GM21528 (cell line): Measurements from ENCODE around the gene CORO2A.
"Not testable (repeated sequence)": the region's sequence is repeated elsewhere in the genome, so short reads cannot be mapped to it uniquely, and the experiment has no call there.

Experiments used
- ATAC-seq: cut with Tn5 transposase; IDR thresholded peaks from one replicate; pipeline ENCODE4 v1.9.1; 2021; ENCODE audit warnings: mild to moderate bottlenecking, moderate library complexity; ENCODE audit not compliant: unreplicated experiment, low FRiP score

The CORO2A gene

GRCh38 chr9:98092613-98092931 is 99.9 kb downstream of the CORO2A start:
- no peak for ATAC-seq

DNA sequence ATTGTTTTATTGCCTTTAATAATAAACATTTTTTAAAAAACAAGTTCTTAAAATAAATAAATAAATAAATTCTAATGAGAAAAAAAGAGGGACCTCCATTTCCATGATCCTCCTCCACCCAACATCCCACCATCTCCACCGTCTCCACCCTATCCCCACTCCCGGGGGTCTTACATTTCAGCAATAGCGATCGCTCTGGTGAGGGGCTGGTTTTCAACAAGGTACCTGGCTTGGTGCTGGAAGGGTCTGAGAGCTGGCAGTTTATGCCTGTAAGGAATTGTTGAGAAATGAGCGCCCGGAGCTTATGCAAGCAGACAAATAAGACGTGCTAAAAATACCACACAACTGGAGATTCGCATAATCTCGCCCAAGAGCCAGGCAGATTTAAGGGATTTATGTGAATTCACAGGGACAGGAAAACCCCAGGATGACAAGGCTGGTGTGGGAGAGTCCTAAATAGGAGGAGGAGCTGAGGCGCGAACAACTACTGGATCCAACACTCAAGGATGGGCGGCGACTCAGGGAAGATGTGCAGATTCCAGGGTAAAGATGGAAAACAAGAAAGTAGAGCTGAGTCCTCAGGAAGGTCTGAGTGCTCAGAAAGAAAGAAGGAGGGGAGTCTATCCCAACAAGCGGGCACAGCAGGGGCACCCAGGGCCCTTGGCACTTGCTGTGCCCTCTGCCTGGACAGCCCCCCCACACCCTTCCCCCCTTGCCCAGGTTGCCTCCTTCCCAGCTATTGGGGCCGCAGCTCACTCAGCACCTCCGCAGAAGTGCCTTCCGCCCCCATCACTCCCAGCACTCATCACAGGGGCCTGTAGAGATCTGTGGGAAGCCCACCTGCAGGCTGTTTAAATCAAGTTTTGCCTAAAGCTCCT is 100.5 kb downstream of the CORO2A start:
- no peak for ATAC-seq

DNA sequence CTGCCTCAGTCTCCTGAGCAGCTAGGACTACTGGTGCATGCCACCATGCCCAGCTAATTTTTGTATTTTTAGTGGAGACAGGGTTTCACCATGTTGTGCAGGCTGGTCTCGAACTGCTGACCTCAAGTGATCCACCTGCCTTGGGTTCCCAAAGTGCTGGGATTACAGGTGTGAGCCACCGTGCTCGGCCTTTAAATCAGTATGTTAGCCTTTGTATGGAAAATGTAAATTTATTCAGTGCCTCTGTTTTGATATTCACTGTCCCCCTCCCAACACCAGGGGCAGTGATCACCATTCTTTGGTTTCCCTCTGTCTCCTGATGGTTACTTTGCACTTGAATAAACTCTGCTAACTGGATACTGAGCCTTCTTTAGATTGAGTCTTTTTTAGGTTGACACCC is 101.8 kb downstream of the CORO2A start:
- not testable (repeated sequence) for ATAC-seq

GRCh38 chr9:98087420-98088354 is 104.8 kb downstream of the CORO2A start:
- no peak for ATAC-seq

DNA sequence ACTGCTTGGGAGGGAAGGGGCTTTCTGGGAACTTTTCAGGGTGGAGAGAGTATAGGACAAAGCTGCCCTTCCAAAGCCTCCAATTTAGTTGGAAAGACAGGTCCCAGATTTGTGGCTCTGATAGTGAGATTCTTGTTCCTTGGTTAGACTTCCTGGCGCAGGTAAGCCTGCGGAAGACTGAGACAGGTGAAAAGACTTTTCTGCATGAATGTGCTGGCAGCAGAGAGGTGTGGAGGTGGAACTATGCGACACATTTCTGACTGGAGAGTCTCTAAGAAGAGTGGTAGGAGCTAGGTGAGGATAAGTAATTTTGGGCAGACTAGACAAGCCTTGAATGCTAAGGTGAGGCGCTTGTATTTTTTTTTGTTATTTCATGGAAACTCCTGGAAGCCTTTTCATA is 106.0 kb downstream of the CORO2A start:
- no peak for ATAC-seq

DNA sequence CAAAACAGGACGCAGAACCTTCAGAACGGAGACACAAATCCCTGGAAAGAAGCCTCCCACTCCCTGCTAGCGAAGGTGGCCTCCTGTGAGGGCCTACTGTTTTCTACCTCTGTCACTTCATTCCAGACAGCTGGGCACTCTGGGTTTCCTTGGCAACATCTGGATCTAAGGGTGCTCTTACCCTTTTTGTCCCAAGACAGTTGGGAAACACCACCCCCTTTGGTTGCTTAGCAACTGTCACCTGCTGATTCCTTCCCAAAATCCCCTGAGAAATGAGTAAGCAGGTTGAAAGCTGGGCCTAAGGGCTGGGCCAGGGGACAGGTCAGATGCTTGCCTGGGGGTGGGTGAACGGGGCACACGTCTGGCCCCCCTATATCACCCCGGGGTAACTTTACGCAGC is 106.5 kb downstream of the CORO2A start:
- ATAC-seq: no peak

GRCh38 chr9:98085058-98085457 is 107.4 kb downstream of the CORO2A start:
- no peak for ATAC-seq

DNA sequence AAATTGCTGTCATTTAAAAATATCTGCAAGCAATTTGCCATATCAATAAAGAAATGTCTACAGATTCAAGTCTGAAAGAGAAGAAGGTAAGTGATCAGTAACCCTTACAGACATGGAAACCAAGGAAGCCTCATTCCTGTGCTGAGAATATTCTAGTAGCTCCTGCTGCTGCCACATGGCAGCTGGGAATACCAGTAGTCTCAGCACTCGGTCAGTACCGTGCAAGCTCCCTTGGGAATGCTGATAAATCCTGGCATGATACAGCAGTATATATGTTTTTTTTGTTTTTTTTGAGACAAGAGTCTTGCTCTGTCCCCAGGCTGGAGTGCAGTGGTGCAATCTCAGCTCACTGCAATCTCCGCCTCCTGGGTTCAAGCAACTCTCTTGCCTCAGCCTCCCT is 108.0 kb downstream of the CORO2A start:
- no peak for ATAC-seq

DNA sequence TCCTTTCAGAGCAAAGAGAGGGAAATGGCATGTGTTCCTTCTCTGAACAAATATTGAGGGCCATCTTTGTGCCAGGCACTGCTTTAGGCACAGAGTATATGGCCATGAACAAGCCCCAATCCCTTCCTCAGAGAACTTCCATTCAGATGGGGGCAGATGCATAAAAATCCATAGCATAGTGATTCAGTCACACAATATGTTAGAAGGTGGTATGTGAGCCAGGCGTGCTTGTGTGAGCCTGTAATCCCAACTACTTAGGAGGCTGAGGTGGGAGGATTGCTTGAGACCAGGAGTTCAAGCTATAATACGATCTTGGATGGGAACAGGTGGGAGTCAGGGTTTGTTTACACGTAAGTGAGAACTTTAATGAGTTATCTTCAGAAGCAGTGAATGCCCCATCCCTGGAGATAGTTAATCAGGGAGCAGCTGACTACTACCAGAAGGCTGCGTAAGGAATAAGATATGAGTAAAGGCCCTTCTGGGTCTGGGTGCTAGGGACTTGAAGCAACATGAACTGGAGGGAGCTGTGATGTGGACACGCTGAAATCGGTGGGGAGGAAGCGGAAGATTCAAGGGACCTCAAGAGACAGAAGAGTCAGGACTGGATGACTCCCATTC is 108.8 kb downstream of the CORO2A start:
- ATAC-seq: no peak

DNA sequence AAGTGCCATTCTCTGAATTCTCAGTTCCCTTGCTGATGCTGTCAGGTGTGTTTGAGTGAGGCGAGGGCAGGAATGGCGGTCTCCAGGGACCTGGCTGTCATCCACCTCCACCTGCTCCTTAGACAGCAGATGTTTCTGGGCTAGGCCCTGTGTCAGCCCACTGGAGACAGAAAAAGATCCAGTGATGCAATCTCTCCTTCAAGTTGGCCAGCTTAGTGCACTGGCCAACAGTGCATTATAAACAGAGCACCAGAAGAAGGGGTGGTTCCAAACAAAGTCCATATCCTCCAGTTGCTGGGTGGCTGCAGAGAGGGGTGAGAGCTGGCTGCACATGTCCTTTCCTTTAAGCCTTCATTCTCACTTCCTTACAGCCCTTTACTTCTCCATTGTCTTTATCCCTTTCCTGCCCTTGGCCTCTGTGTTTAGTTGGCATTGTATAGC is 109.4 kb downstream of the CORO2A start:
- ATAC-seq: no peak

GRCh38 chr9:98081477-98082219 is 110.8 kb downstream of the CORO2A start:
- no peak for ATAC-seq

- no peak for ATAC-seq
Measured at GRCh38 chr9:98080780-98081179, 111.7 kb downstream of the CORO2A start.

GRCh38 chr9:98080326-98080725 is 112.1 kb downstream of the CORO2A start:
- ATAC-seq: no peak

- ATAC-seq: no peak
Measured at GRCh38 chr9:98078895-98079294, 113.5 kb downstream of the CORO2A start.

GRCh38 chr9:98076514-98076890 is 115.9 kb downstream of the CORO2A start:
- ATAC-seq: not testable (repeated sequence)

- ATAC-seq: no peak
Measured at GRCh38 chr9:98075332-98075805, 117.1 kb downstream of the CORO2A start.

- ATAC-seq: no peak
Measured at GRCh38 chr9:98074115-98074990, 118.1 kb downstream of the CORO2A start.

GRCh38 chr9:98071737-98072136 is 120.7 kb downstream of the CORO2A start:
- ATAC-seq: no peak
